Thyroid gland (tissue), 4 donors: Measurements from ENCODE around the gene SLC43A3. TPM values are rescaled to one million over a fixed set of nuclear protein-coding genes. Genes with fewer than 3 reads are reported as not detected.

ENCODE experiments used
- DNase-seq, 2 donors: peaks; one replicate each; pipeline ENCODE4 v3.0.0-alpha.2; 2019
- H3K27ac ChIP-seq, 3 donors: fragments of 200-600 bp; sonication (generic); 1 replicate in 2 of 3; 2 replicates in 1 of 3; pipeline ENCODE4 v1.5.1; 2016 to 2019; ENCODE audit warnings: mild to moderate bottlenecking in 1 of 3, moderate library complexity in 1 of 3
- H3K27me3 ChIP-seq: fragments of 200-600 bp; sonication (generic); one replicate; pipeline ENCODE4 v1.5.1; 2019
- H3K36me3 ChIP-seq, 2 donors: fragments of 200-600 bp; sonication (generic); one replicate each; pipeline ENCODE4 v1.5.1; 2016 to 2019
- H3K4me1 ChIP-seq, 2 donors: fragments of 200-600 bp; sonication (generic); one replicate each; pipeline ENCODE4 v1.5.1; 2017 to 2019
- H3K4me3 ChIP-seq, 3 donors: fragments of 200-600 bp; sonication (generic); replicated peaks in 1 of 3; 1 replicate in 2 of 3; 2 replicates in 1 of 3; pipeline ENCODE4 v1.5.1; 2016; ENCODE audit warnings: mild to moderate bottlenecking in 1 of 3
- H3K9me3 ChIP-seq: fragments of 200-600 bp; sonication (generic); one replicate; pipeline ENCODE4 v1.5.1; 2017
- POLR2A ChIP-seq, 2 donors: fragments of 450-650 bp; IDR thresholded peaks; one replicate each; pipeline ENCODE4 v1.6.1; 2017; ENCODE audit warnings: antibody characterized with exemption in 2 of 2, mild to moderate bottlenecking in 2 of 2, moderate library complexity in 1 of 2
- WGBS, 2 donors: methylation state at CpG; one replicate each; pipeline ENCODE4 v1.1.5; 2017; 5-methylcytosine and 5-hydroxymethylcytosine counted together
- intact Hi-C: fragments of 100-400 bp; cut with DNase I; formaldehyde crosslinking; loops from one replicate; pipeline ENCODE4 v1.15.1; 2023
- total RNA-seq, 4 donors: library from RNA; depleted of rRNA; stranded (reverse); fragments of >200 nt; gene quantifications; one replicate each; pipeline ENCODE4 v1.2.3, GENCODE V29; 2016
- TF ChIP-seq, protein P1 (sequence below), 6 experiments: fragments of 200-600 bp in 3 of 6; fragments of 450-650 bp in 3 of 6; sonication (generic) in 3 of 6; IDR thresholded peaks; one replicate each; pipeline ENCODE4 v1.5.1; 2016 to 2019; ENCODE audit warnings: antibody characterized with exemption in 6 of 6, mild to moderate bottlenecking in 2 of 6, inconsistent platforms in 1 of 6, moderate library complexity in 1 of 6

SLC43A3 gene
- total RNA-seq, 4 donors from 2014 or later, result 124 to 321 (median 218) TPM

- H3K4me1 ChIP-seq, result peaks cover 58 to 79% of the 10 kb centered on the region in 2 donors
- H3K27me3 ChIP-seq, result no peaks in the 10 kb centered on the region
- intact Hi-C loops, result no loop called here
- DNase-seq, result peak; percentile 53 to 56
- peak overlapping the region; percentile 99 to 100 (median 99) for H3K27ac ChIP-seq
- peak overlapping the region in 1 of 3 donors; percentile 42 for H3K4me3 ChIP-seq
- no peaks in the 10 kb centered on the region for H3K9me3 ChIP-seq
- no peaks in the 10 kb centered on the region for H3K36me3 ChIP-seq
- TF ChIP-seq POLR2A (IDR thresholded peaks at IDR 0.05), result peak in 1 of 2 donors; percentile 15
- TF ChIP-seq, protein P1, sequence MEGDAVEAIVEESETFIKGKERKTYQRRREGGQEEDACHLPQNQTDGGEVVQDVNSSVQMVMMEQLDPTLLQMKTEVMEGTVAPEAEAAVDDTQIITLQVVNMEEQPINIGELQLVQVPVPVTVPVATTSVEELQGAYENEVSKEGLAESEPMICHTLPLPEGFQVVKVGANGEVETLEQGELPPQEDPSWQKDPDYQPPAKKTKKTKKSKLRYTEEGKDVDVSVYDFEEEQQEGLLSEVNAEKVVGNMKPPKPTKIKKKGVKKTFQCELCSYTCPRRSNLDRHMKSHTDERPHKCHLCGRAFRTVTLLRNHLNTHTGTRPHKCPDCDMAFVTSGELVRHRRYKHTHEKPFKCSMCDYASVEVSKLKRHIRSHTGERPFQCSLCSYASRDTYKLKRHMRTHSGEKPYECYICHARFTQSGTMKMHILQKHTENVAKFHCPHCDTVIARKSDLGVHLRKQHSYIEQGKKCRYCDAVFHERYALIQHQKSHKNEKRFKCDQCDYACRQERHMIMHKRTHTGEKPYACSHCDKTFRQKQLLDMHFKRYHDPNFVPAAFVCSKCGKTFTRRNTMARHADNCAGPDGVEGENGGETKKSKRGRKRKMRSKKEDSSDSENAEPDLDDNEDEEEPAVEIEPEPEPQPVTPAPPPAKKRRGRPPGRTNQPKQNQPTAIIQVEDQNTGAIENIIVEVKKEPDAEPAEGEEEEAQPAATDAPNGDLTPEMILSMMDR (IDR thresholded peaks at IDR 0.05), result no peak
- 34 to 63% methylated on average over 13 to 15 of the region's 15 CpGs for WGBS, 2 donors
Measured at GRCh38 chr11:57424792-57425564, 1.9 kb downstream of the SLC43A3 start.

DNA sequence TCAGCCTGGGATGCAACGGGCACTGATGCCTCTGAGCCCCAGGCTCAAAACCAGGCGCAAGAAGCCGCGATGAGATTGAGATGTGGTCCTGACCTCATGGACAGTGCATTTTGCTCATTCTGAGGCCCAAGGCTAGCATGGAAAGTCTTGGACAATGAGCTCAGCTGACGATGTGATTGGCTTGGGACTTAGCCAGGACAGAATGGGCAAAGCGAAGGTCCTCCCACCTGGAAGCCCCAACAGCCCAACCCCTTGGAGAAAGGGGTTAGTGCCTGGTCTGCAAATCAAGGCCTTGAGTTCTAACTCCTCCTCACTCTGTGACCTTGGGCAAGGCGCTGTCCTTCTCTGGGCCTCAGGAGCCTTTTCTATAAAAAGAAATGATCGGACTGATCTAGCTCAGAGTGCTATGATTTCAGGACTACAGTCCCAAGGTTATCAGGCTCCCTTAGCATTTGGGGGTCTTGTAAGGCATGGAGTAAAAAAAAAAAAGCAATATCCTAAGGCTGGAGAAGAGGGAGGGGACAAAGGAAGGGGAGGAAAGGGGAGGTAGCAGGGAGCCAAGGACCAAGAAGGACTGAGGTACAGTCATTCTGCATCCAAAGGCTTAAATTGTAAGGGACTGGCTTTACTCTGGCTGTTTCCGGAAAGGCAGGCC, 2.7 kb downstream of the SLC43A3 start:
- intact Hi-C loops, result no loop called here
- Histone ChIP-seq H3K27me3 (no peaks in the 10 kb centered on the region), H3K9me3 (no peaks in the 10 kb centered on the region), H3K36me3 (no peaks in the 10 kb centered on the region), H3K4me1 (peaks cover 55 to 81% of the 10 kb centered on the region in 2 donors), H3K4me3 (peak overlapping the region in 1 of 3 donors; percentile 42), H3K27ac (peak overlapping the region; percentile 99 to 100 (median 99))
- TF ChIP-seq, protein P1 (IDR thresholded peaks at IDR 0.05), result no peak
- TF ChIP-seq POLR2A (IDR thresholded peaks at IDR 0.05), result no peak
- DNase-seq, result no peak
- WGBS, 2 donors, result 83 to 86% methylated on average over 9 of the region's 9 CpGs

DNA sequence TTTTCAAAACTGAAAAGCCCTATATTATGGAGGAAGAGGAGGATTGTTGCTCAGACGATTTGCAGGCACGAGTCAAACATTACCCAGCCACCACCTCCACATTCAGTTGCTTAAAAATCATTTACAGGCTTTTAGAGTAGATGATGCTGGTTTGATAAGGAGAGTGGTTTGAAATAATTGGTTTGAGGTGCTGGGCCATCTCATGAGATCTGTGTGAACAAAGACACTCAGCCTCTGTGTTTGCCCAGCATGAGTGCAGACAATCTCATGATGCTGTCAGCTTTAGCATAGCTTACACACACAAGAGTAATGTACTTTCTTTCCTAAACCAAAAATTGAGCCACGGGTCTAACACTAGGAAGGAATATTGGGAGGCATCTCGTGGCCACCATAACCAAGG, 4.3 kb downstream of the SLC43A3 start:
- H3K4me3 ChIP-seq, result no peak overlapping the region
- 85 to 86% methylated on average over 4 of the region's 4 CpGs for WGBS, 2 donors
- intact Hi-C loops, result no loop called here

DNA sequence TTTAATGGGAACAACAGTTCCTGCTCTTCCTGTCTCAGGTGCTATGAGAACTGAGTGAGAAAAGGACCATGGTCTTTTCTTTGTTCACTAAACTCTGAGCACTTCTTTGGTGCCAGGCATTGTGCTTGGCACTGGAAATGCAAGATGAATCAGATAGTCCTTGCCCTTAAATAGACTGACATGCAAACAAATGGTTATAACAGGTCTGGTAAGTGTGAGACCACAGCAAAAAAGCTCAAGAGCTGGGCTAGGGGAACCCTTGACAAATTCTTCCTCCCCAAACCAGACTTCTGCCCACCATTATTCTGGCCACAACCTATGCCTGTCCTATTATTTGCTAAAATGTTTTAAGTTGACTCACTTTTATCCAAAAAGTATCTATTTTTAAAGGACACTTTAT, 5.1 kb downstream of the SLC43A3 start:
- intact Hi-C loops, result no loop called here
- no peaks in the 10 kb centered on the region for H3K27me3 ChIP-seq
- peak overlapping the region in 2 of 3 donors; percentile 12 to 35 for H3K27ac ChIP-seq
- peaks cover 8 to 12% of the 10 kb centered on the region in 2 donors for H3K36me3 ChIP-seq
- peaks cover 45 to 83% of the 10 kb centered on the region in 2 donors for H3K4me1 ChIP-seq
- TF ChIP-seq POLR2A (IDR thresholded peaks at IDR 0.05), result no peak
- TF ChIP-seq, protein P1 (IDR thresholded peaks at IDR 0.05), result no peak
- H3K9me3 ChIP-seq, result no peaks in the 10 kb centered on the region
- no peak overlapping the region for H3K4me3 ChIP-seq
- no peak for DNase-seq

More for the DNA sequence above, 4.3 kb downstream of the SLC43A3 start:
- Histone ChIP-seq H3K4me1 (peaks cover 47 to 83% of the 10 kb centered on the region in 2 donors), H3K27ac (peak overlapping the region in 2 of 3 donors; percentile 12 to 35), H3K27me3 (no peaks in the 10 kb centered on the region), H3K36me3 (peaks cover 5 to 11% of the 10 kb centered on the region in 2 donors), H3K9me3 (no peaks in the 10 kb centered on the region)
- TF ChIP-seq POLR2A (IDR thresholded peaks at IDR 0.05), result no peak
- TF ChIP-seq, protein P1 (IDR thresholded peaks at IDR 0.05), result no peak
- no peak for DNase-seq

DNA sequence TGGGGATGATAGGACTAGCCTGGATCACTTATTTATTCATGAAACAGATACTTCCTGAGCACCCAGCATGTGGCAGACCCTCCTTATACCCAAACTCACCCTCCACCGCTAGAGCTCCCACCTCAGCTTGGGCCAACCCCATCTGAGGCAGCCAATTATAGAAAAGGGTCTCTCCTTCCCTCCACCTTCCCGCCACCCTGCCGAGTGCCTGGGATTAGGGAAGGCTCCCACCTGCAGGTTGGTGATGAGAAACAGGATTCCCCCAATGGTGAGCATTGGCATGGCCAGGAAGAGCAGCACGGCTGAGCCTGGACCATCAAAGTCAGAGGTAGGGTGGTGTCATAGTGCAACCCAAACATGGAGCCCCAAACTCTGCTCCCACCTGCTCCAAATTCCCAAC, 5.9 kb downstream of the SLC43A3 start:
- 98 to 100% methylated on average over 4 of the region's 4 CpGs for WGBS, 2 donors
- H3K27me3 ChIP-seq, result no peaks in the 10 kb centered on the region
- H3K9me3 ChIP-seq, result no peaks in the 10 kb centered on the region
- peak overlapping the region in 1 of 3 donors; percentile 35 for H3K27ac ChIP-seq
- no peak overlapping the region for H3K4me3 ChIP-seq
- peaks cover 43 to 83% of the 10 kb centered on the region in 2 donors for H3K4me1 ChIP-seq
- no peak for DNase-seq
- peaks cover 14 to 19% of the 10 kb centered on the region in 2 donors for H3K36me3 ChIP-seq
- intact Hi-C loops, result no loop called here
- TF ChIP-seq, protein P1 (IDR thresholded peaks at IDR 0.05), result no peak
- no peak for TF ChIP-seq POLR2A (IDR thresholded peaks at IDR 0.05)
